HG03108 (cell line): ENCODE results near the gene CDADC1.

Experiments used
- ATAC-seq: cut with Tn5 transposase; IDR thresholded peaks from one replicate; pipeline ENCODE4 v1.9.1; 2021; ENCODE audit warnings: moderate library complexity; ENCODE audit not compliant: unreplicated experiment

CDADC1 gene

DNA sequence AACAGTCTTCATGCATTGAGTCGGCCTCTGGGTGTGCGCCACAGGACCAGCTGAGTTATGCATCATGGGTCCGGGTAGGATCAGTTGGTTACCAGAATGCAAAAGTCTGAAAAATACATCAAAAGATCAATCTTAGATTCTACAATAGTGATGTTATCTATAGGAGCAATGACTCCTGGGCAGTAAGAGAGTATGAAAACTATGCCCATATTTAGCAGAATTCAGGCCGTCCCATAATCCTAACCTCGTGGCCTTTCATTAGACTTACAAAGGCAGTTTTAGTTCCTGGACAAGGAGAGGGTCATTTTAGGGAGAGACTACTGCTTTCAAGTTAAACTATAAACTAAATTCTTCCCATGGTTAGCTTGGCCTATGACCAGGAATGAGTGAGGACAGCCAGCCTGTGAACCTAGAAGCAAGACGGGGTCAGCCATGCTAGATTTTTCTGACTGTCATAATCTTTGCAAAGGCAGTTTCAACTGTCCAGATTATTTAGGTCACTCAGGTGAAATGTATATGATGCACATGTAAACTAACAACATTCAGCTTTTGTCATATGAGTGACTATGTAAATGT, 11.8 kb upstream of the CDADC1 start:
- ATAC-seq: no peak

DNA sequence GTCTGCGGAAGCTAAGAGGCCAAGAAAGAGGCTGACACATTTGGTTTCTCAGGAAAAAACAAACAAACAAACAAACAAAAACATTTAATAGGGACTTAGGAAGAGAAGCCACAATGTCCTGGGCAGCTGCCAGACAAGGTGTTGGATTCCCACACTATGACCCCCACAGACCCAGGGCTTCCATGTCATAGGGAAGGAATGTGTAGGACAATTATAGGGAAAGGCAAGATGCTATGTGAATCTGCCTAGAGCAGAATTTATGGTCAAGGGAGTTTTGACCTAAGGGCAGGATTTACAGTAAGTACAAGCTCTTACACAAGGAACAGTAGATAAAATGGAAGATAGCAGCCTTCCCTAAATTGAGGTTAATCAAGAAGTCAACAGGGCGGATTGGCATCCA, 9.1 kb upstream of the CDADC1 start:
- no peak for ATAC-seq

DNA sequence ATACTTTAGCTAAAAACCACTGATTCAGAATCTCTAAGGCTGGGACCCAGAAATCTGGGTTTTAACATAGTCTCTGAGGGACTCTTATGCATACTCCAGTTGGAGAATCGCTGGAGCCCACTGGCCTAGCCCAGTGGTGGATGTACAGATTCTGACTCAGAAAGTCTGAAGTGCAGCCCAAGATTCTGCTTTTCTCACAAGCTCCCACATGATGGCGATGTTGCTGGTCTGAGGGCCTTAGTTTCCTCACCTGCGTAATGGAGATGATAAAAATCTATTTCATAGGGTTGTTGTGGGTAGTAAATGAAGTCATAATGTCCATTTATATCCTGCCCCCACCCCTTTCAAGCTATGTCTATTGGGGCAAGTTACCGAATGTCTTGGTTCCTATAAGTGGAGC, 7.7 kb upstream of the CDADC1 start:
- no peak for ATAC-seq

DNA sequence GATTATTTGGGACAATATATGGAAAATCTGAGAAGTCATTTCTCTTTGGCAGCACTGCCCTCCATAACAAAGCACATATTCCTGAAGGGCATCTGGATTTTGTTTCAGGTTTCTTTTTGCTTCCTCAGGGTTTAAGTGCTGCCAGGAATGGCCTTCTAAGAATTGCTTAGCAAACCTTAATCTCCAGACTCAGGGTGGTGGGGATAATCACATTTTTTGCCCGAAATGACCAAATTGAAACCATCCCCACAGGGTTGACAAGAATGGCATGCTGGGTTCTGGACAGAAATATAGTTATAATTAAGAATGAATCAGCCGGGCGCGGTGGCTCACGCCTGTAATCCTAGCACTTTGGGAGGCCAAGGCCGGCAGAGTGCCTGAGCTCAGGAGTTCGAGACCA, 6.4 kb upstream of the CDADC1 start:
- no peak for ATAC-seq

- ATAC-seq: no peak
These were observed 2.6 kb upstream of the CDADC1 start for GRCh38 chr13:49245101-49245500.

GRCh38 chr13:49246850-49247642, 679 bp upstream of the CDADC1 start:
- ATAC-seq: peak; percentile 27

DNA sequence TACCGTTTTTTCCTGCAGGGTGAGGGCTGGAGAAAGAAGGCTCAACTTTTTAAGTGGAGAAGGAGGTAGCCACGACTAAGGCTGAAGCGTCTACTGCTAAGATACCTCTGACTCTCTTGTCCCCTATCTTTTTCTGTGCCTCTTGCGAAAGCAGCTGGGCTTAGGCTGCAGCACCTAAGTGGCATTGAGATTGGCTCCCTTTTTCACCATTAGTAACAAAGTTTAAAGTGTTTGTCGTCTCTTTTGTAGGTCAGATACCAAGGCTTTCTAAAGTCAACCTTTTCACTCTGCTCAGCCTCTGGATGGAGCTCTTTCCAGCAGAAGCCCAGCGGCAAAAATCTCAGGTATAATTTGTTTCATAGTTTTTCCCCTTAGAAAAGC, 887 bp downstream of the CDADC1 start:
- no peak for ATAC-seq

GRCh38 chr13:49251326-49251725, 3.6 kb downstream of the CDADC1 start:
- no peak for ATAC-seq

DNA sequence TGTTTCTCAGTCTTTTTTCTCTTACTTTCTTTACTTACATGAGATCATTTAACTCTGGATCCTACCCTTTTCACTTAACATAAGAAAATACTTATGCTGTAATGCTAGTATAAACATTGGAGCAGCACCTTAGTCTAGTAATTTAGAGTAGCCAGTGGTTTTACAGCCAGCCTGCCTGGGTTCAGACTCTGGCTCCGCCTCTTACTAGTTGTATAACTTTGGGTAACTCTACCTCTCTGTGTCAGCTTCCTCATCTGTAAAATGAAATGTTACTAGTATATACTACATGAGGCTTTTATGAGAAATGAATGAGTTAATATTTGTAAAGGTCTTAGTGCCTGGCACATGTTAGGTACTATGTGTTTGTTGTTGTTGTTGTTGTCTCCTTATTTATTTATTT, 5.6 kb downstream of the CDADC1 start:
- no peak for ATAC-seq

- ATAC-seq: no peak
These were observed 6.3 kb downstream of the CDADC1 start for GRCh38 chr13:49254007-49254406.

GRCh38 chr13:49256841-49257240, 9.1 kb downstream of the CDADC1 start:
- ATAC-seq: no peak

DNA sequence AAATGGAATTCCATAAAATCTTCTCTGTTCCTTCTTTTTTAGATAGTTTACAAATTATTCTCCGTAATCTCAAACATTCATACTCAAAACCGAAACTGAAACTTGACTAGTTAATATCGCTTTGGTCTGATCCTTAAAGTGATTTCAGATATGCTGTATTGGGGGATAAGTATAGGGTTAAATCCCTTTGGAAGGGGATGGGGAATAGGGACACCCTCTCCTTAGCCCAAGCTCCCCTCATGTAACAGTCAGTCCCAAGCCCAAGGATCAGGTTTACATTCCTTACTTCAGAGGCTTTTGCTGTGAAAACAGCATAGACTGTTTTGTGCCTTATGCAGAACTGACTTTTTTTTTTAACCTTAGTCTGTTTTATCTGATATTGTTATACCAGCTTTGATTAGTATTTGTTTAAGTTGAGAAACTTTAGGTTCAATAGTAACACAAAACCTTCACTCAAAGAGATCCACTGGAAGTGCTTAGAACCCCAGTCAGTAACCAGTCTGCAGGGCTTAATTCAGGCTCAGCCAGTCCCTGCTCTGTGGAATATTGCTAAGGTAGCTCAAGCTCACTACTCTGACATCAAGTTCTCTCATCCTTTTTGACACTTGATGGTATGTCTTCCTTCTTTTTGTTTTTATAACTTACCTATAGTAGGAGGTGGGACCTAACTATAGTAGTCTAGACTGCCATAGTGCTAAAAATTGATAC, 10.5 kb downstream of the CDADC1 start:
- no peak for ATAC-seq

- ATAC-seq: no peak
These were observed 11.9 kb downstream of the CDADC1 start for GRCh38 chr13:49259586-49259985.

DNA sequence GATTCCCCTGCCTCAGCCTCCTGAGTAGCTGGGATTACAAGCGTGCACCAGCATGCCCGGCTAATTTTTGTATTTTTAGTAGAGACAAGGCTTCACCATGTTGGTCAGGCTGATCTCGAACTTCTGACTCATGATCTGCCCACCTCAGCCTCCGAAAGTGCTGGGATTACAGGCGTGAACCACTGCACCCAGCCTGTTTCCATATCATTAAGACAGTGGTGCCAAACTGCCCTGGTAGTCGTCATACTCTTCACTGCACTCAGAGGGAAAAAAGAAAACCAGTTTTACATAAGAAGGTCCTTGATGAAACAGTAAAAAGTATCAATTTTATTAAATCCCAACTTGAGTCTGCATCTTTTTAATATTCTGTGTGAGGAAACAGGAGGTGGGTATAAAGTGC, 14.9 kb downstream of the CDADC1 start:
- ATAC-seq: no peak

- ATAC-seq: no peak
These were observed 18.1 kb downstream of the CDADC1 start for GRCh38 chr13:49265822-49266221.

DNA sequence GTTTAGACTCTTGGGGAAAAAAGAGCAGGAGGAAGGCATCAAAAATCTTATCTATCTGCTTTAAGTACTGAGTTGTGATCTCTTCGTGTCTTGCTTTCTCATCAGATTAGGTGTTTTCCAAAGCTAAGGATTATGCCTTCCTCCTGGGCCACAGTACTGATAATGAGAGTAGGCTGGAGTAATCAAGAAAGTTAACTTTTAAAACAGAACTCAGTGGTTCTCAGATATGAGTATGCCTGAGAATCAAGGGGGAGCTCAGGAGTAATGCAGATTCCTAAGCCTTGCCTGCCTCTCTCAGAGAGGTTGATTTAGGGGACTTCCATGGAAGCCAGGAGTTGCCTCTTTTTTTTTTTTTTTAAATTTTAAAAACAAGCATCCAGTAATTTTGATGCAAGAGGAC, 23.5 kb downstream of the CDADC1 start:
- ATAC-seq: no peak

DNA sequence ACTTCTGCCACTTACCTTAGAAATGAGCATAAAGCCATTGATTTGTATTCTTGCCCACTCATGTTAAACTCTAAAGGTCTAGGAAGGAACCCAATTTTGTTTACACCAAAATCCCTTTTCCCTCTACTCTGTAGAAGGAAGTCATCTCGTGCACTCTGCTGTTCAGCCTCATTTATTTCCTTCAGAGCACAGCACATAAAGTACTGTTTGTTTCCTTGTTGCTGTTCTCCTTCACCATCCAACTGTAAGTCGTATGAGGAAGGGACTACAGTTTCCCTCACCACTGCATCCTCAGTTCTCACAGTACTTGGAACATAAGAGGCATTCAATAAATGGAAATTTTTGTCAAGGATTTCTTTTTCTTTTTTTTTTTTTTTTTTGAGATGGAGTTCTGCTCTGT, 24.6 kb downstream of the CDADC1 start:
- ATAC-seq: no peak

GRCh38 chr13:49278211-49278610, 30.5 kb downstream of the CDADC1 start:
- no peak for ATAC-seq

- ATAC-seq: no peak
These were observed 31.4 kb downstream of the CDADC1 start for GRCh38 chr13:49279112-49279511.

DNA sequence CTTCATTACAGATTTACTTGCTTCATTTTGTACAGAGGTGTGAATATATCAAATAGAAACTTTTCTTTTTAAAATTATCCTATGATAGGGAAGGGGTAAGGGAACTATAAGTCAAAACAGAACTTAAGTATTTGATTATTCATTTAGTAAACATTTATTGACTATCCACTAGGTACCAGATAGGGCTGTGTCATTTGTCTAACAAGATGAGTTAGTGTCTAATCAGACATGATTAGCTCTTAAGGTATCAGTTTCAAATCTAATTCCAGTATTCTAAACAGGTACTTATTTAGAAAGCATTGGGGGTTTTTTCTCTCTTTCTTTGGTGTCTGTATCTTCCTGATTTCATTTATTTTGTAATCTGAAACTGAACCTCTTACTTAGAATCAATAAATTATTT, 32.2 kb downstream of the CDADC1 start:
- no peak for ATAC-seq

GRCh38 chr13:49287995-49288394, 40.3 kb downstream of the CDADC1 start:
- ATAC-seq: no peak

DNA sequence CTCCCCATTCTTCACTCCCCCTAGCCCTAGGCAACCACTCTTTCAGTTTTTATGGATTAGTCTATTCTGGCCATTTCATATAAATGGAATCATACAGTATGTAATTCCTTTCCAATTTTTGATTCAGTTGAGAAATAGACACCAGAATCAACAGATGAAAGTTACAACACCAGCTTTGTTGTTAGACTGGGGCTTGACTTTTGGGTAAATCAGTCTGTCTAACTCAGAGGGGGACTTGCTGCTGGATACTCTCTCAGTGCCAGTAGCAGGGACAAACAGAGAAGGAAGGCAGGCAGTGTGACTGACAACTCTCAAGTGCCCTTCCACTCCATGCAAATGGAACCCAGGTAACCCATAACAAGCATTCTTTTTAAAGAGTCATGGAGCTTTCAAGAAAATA, 40.7 kb downstream of the CDADC1 start:
- ATAC-seq: no peak
